ENCODE results near the gene RARA. TPM values are rescaled to one million over a fixed set of nuclear protein-coding genes. Genes with fewer than 3 reads are reported as not detected.

RARA gene
- total and polyA plus RNA-seq, 12 donors: 11.2 to 34.0 (median 18.9) TPM

GRCh38 chr17:40333781-40334448, 24.9 kb downstream of the RARA start:
- Histone ChIP-seq H3K27ac (peak overlapping the region in 8 of 10 donors; percentile 26 to 98 (median 88)), H3K27me3 (no peaks in the 10 kb centered on the region), H3K9me3 (no peaks in the 10 kb centered on the region), H3K36me3 (peaks cover 0 to 30% (median 0%) of the 10 kb centered on the region in 9 donors), H3K4me3 (no peak overlapping the region), H3K4me1 (peaks cover 56 to 100% (median 92%) of the 10 kb centered on the region in 9 donors)
- TF ChIP-seq, protein P1, sequence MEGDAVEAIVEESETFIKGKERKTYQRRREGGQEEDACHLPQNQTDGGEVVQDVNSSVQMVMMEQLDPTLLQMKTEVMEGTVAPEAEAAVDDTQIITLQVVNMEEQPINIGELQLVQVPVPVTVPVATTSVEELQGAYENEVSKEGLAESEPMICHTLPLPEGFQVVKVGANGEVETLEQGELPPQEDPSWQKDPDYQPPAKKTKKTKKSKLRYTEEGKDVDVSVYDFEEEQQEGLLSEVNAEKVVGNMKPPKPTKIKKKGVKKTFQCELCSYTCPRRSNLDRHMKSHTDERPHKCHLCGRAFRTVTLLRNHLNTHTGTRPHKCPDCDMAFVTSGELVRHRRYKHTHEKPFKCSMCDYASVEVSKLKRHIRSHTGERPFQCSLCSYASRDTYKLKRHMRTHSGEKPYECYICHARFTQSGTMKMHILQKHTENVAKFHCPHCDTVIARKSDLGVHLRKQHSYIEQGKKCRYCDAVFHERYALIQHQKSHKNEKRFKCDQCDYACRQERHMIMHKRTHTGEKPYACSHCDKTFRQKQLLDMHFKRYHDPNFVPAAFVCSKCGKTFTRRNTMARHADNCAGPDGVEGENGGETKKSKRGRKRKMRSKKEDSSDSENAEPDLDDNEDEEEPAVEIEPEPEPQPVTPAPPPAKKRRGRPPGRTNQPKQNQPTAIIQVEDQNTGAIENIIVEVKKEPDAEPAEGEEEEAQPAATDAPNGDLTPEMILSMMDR (IDR thresholded peaks at IDR 0.05): no peak
- intact Hi-C loops (cut with DNase I): no loop called here
- DNase-seq (peak in 1 of 2 donors; percentile 11), ATAC-seq (no peak)
- WGBS, 2 donors: 85 to 91% methylated on average over 4 of the region's 4 CpGs

GRCh38 chr17:40335620-40336019, 26.6 kb downstream of the RARA start:
- Histone ChIP-seq H3K36me3 (peaks cover 0 to 36% (median 0%) of the 10 kb centered on the region in 9 donors), H3K27me3 (no peaks in the 10 kb centered on the region), H3K27ac (peak overlapping the region in 7 of 10 donors; percentile 3 to 98 (median 89)), H3K4me1 (peaks cover 48 to 100% (median 93%) of the 10 kb centered on the region in 9 donors), H3K4me3 (no peak overlapping the region), H3K9me3 (no peaks in the 10 kb centered on the region)
- intact Hi-C loops (cut with DNase I): no loop called here
- 91 to 94% methylated on average over 8 of the region's 8 CpGs for WGBS, 2 donors
- DNase-seq (no peak), ATAC-seq (no peak)
- TF ChIP-seq, protein P1 (IDR thresholded peaks at IDR 0.05): no peak

DNA sequence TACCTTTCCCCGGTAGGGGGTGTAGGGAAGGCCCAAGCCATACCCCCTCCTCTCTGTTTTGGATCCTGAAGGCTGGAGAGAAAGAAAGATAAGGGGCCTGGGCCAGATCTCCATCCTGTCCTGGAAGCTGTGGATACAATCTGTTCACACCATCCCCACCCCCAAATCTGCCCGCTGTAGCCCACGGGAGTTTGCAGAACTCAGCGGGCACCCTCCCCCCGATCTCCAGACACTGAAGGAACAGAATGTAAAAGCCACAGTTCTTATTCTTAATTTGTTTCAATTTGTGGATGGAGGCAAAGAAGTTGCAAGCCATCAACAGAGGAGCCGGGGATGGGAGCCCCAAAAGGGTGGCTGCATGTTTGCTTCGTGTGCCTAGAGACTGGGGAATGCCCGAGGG, 28.4 kb downstream of the RARA start:
- H3K9me3 ChIP-seq: no peaks in the 10 kb centered on the region
- ATAC-seq (no peak), DNase-seq (no peak)
- TF ChIP-seq, protein P1 (IDR thresholded peaks at IDR 0.05): no peak
- intact Hi-C loops (cut with DNase I): no loop called here
- H3K4me1 ChIP-seq: peaks cover 38 to 90% (median 83%) of the 10 kb centered on the region in 9 donors
- WGBS, 2 donors: 76% methylated on average over 8 of the region's 8 CpGs
- H3K27me3 ChIP-seq: no peaks in the 10 kb centered on the region
- peaks cover 0 to 19% (median 0%) of the 10 kb centered on the region in 9 donors for H3K36me3 ChIP-seq
- peak overlapping the region in 3 of 10 donors; percentile 1 to 98 (median 57) for H3K27ac ChIP-seq
- H3K4me3 ChIP-seq: no peak overlapping the region

DNA sequence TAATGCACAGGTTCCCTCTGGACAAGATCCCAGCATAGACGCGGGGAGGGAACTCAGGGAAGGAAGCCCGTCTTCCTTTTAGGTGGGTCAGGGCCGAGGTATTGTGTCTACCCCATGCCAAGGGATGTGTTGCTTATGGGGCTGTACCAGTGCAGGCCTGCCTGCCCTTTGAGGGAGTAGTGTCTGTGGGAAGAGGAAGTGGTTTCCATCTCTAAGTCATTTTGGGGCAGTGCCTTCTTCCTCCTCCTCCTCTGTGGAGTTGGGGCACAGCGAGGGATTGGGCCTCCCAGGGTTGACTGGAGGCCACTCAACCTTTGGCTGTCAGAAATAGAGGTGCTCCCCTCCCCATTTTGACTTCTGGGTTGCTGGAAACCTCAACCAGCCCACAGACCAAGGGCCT, 29.1 kb downstream of the RARA start:
- WGBS, 2 donors: 65 to 83% methylated on average over 5 of the region's 5 CpGs
- no peaks in the 10 kb centered on the region for H3K27me3 ChIP-seq
- DNase-seq (no peak), ATAC-seq (no peak)
- peaks cover 31 to 85% (median 76%) of the 10 kb centered on the region in 9 donors for H3K4me1 ChIP-seq
- peak overlapping the region in 4 of 10 donors; percentile 7 to 99 (median 78) for H3K27ac ChIP-seq
- intact Hi-C loops (cut with DNase I): no loop called here
- peaks cover 0 to 16% (median 0%) of the 10 kb centered on the region in 9 donors for H3K36me3 ChIP-seq
- no peaks in the 10 kb centered on the region for H3K9me3 ChIP-seq
- TF ChIP-seq, protein P1 (IDR thresholded peaks at IDR 0.05): no peak
- H3K4me3 ChIP-seq: no peak overlapping the region
